NCI-H1048 (cell line): ENCODE measurements around the gene MSH5.

Source experiments
- DNase-seq: peaks from one replicate; lab custom pipeline; 2025; lab: John Stamatoyannopoulos, UW

Gene MSH5

DNA sequence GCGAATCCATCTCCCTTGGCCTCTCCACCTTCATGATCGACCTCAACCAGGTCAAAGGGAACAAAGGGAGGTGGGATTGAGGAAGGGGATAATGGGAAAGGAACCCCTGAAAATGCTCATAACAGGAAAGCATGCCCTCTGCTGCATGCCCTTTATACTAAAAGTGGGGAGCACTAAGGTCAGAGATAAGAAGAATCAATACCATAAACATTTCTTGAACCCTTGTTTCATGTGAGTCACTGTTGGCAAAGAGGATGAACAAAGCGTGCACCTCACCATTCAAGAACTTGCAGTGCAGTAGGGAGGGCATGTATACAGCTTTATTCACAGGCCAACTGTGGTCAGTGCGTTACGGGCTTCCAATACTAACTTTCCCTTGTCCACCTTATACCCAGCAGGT, 21.0 kb downstream of the MSH5 start:
- no peak for DNase-seq

DNA sequence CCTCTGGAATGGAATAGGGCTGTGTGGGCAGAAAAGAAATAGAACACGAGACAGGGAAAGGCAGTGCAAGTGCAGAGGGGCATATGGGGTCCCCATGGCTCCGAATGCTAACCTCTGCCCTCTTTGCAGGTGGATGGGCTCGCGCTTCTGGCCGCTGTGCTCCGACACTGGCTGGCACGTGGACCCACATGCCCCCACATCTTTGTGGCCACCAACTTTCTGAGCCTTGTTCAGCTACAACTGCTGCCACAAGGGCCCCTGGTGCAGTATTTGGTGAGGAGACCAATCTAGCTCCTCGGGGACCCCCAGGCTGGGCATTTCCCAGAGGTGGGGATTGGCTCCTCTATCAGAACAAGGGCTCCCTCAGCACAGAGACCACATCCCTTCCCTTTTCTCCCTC, 21.5 kb downstream of the MSH5 start:
- no peak for DNase-seq

DNA sequence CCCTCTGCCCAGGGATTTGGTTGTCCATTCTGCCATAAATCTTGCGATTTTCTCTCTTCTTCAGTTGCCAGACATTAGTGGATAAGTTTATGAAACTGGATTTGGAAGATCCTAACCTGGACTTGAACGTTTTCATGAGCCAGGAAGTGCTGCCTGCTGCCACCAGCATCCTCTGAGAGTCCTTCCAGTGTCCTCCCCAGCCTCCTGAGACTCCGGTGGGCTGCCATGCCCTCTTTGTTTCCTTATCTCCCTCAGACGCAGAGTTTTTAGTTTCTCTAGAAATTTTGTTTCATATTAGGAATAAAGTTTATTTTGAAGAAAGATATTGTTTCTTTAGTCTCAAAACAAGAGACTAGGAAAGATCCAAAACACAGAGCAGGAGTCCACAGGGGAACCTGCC, 22.6 kb downstream of the MSH5 start, which contains the start of gene SAPCD1:
Gene SAPCD1 (plus strand): TSS at position 301 of the 400 bp plus-strand sequence. CDS start 399 bp downstream, outside the sequence.
- no peak for DNase-seq

DNA sequence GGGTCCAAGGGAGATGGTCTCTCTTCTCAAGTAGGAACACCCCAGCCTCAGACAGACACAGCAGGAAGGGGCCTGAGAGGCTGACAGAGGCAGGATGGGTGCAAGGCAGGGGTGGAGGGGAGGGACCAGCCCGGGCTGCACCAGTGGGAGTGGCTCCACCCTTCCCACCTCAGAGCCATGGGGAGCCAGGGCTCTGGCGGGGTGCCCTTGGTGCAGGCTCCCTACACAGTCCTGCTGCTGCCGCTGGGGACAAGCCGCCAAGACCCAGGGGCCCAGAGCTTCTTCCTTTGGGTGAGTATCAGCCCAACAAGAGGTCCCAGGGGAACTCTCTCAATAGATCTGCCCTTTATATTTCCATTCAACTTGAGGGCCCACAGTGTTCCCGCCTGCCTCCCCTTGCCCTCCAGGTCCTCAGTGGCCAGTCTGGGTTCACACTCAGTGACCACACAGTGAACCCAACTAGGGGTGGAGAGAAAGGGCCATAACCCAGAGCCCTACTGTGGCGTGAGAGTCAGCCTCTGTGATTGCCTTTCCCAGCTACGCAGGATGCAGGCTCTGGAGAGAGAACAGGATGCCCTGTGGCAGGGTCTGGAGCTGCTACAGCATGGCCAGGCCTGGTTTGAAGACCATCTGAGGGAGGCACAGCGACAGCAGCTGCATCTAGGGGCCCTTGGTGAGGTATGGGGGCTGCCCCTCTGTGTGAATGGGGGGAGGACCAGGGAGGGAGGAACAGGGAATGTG, 23.2 kb downstream of the MSH5 start:
- no peak for DNase-seq

DNA sequence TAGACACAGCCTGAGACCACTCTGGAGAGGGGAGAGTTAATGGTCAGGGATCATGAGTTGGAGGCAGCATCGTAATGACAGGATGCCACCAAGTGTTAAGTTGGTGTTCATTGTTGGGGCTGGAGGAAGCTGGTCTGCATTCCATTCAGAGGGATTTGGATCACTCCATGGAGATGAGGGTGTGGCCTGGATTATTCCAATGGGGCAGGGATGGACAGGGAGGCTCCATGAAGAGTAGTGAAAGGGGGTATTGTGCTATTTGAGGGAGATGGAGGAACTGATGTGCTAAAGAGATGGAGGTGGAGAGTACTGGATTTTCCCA, 23.8 kb downstream of the MSH5 start:
- DNase-seq: no peak

DNA sequence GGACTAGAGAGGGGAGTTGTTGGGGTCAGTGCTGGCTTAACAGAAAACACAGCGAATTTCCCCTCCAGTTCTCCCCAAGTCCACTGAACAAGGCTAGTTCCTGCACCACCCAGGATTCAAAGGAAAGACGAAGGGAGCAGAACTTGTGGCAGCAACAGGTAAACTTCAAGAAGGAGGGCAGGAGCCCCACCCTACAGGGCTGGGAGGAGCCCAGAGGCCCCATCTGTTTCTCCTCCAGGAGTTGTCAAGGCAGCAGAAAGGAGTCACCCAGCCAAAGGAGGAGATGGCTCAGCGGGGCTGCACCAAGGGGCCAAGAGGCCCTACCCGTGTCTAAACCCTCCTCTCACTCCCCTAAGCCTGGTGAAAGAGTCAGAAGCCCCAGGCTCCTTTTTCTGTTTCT, 24.4 kb downstream of the MSH5 start:
- no peak for DNase-seq

DNA sequence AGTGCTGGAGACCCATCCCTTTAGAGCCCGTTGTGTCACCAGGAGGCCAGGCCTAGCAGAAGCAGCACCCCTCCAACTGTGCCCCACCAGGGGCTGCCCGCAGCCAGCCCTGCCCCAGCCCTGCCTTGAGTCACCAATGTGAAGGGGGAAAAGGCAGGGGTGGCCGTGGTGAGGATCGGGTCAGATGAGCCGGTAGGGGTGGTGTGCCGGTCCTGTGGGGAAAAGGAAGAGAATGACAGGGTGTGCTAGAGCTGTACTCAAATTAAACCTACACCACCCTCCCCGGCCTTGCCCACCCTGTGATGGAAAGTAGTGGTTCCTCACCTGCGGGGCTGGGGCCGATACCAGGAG, 25.7 kb downstream of the MSH5 start:
- DNase-seq: no peak

DNA sequence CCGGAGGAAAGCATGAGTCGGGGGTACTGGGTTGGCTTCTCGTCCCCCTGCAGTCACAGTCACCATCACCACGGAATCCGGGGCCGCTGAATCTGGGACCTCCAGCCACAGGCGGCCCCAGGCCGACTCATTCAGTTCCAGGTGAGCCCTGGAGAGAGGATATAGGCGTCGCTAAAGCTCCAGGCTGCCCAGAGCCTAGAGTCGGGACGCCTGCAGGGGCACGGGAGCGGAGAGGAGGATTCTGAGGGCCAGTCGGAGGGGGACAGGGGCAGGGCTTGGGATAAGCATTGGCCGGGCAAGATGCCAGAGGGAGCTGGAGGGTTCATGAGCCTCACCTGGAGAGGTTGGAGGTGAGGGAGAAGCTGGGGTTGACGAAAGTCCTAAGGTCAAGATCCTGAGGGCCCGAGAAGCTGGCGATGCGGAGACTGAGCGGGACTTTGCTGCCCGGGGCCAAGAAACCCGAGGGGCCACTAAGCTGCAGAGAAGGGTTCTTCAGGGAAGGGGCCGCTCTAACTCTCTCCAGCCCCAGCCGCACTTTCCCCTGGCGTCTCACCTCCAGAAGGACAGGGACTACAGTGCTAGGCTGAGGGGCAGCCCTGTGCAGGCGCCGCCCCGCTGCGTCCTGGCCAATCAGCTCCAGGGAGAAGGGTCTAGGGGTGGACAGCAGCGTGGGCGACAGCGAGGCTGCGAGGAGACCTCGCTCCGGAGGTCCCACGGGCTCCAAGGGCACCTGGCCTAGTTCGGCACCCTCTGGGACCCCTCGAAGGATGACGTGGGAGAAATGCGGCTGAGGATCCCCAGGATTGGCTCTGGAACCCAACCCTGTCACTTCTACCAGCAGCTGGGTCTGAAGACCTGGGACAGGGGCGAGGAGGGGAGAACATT, 26.3 kb downstream of the MSH5 start:
- no peak for DNase-seq

DNA sequence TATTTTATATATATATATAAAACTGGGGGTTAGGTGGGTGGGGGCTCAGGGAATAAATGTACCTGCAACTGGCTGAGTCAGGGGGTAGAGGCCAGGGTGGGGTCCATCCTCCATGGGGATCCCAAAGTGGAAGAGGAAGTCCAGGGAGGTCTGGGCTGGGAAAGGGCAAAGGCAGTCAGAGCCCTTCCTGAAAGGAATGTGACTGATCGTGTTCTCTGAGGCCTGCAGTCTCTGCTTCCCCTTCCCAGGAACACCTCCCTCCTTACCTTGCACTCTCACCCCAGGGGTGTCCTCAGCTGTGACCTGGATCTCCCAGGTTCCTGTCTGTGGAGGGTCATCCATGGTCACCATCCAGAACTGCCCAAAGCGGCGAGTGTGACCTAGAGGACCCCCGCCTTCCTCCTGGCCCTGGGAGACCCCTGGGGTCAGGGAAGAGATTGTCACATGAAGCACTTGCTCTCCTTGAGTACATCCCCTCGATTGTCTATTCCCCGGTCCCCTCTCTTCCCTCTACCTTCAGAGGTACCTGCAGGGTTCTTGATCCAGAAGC, 27.4 kb downstream of the MSH5 start:
- no peak for DNase-seq

DNA sequence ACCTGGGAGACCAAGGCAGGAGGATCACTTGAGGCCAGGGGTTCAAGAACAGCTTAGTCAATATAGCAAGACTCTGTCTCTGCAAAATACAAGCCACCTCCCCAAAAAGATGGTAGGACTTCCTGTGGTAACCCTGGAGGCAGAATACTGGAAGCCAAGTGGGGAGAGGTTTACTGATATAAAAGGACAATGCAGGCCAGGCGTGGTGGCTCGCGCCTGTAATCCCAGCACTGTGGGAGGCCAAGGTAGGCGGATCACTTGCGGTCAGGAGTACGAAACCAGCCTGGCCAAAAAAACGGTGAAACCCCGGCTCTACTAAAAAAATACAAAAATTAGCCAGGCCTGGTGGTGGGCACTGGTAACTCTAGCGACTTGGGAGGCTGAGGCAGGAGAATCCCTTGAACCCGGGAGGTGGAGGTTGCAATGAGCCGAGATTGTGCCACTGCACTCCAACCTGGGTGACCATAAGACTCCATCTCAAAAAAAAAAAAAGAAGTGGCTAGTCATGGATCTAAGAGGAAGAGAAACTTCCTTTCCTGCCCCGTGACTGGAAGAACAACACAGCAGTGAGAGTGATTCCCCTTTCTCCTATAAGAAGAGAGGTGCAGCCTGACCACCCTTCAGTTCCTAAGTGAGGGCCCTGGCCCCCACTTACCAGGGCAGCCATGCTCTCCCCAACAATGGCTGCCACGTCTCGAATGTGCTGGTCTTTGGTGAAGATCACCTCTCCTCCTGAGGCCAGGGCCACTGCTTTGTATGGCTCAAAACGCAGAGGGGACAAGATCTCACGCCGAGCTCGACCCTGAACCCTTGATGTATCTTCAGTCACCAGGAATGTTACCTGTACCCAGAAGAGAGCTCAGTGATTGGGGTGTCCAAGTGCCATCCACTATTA, 28.8 kb downstream of the MSH5 start:
- DNase-seq: no peak

DNA sequence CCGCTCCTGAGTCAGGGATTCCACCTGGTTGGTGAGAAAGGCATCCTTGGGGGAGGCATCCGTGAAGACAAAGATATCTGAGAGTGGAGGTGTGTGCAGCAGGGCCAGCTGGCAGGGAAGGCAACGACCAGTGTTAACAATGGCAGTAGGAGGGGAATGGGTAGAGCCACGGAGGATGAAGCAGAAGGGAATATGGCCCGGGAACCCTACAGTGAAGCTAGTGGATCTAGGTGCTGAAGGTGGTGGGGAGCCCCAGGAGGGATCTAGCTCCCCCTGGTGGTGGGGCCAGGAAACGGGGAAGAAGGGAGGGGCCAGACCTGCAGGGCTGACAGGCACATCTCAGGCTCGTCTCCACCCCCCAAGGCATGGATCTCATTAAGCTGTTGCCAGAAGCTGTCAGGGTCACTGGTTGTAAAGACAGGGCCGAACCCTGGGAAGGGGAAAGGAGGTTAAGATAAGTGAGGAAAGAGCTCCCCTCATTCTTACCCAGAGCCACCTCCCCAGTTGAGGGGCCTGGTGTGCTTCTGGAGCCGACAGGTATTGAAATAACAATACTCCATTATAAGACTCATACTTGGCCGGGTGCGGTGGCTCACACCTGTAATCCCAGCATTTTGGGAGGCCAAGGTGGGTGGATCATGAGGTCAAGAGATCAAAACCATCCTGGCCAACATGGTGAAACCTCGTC, 30.0 kb downstream of the MSH5 start:
- peak; percentile 38 for DNase-seq

DNA sequence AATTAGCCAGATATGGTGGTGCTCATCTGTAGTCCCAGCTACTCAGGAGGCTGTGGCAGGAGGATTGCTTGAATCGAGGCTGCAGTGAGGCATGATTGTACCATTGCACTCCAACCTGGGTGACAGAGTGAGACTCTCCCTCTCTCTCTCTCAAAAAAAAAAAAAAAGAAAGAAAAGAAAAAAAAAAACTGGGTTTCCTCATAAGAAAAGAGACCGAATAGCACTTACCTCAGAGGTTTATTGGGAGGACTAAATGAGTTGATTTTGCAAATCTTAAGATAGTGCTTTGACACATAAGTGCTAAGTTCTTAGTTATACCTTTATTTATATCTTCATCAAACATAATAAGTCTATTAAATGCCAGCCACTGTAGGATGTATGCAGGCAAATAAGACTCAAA, 31.1 kb downstream of the MSH5 start:
- no peak for DNase-seq

DNA sequence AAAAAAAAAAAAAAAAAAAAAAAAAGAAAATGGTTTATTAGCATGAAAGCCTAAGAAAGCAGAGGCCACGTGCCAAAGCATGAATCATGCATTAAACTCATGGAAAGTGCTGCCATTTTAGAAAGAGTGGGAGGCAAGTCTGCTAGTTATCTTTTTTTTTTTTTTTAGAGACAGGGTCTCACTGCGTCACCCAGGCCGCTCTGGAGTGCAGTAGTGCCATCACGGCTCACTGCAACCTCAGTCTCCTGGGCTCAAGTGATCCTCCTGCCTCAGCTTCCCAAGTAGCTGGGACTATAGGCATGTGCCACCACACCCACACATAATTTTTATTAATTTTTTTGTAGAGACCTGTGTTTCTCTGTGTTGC, 32.2 kb downstream of the MSH5 start:
- no peak for DNase-seq

DNA sequence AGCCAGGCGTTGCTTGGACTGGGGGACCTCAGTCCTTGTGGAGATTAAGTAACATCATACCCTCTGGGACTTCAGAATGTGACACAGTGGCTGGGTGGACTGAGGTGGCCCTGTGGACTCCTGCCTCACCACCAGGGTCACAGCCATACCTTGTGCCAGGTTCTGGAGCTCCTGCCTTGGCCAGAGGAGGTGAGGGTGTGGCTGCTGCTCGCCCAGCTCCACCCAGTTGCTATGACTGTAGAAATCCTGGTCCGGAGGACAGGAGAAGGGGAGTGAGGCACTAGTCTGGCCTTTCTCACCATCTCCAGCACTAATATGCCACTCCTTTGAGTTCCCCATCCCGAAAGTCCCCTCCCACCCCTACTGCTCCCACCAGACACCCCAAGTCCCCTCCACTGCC, 35.4 kb downstream of the MSH5 start:
- no peak for DNase-seq

DNA sequence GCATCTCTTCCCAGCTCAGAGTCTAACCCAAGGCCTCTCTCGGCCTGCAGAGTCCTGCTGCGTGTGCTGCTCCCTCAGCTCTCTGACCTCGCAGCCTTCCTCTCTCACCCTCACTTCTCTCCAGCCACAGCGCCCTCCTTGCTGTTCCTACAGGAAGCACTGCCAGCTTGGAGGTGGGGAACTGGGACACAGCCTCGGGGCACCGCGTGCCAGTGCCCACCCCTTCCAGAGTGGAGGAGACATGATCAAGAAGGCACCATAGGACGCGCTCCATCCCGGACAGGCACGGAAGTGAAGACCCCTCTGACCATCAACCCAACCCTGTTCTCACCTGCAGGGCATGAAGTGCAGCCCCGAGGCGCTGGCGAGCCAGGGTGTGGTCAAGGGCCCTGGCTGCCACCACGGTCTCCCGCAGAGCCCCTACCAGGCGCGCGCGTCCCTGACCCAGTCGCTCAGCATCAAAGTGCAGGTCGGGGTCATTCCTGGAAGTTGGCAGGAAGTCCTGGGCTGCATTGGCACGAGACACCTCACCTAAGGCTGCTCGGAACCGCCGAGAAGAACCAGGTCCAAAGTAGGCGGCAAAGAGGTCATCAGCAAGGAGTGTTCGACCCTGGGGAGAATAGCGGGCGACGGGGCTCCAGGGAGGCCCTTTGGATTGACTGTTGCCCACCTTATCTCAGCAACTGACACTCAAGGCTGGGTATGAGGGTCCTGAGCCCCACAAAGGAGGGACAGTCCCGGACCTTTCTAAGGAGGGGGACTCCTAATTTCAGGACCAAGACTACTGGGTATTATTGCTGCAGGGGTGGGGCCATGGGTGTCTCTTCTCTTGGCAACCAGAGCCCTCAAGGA, 36.1 kb downstream of the MSH5 start:
- no peak for DNase-seq

DNA sequence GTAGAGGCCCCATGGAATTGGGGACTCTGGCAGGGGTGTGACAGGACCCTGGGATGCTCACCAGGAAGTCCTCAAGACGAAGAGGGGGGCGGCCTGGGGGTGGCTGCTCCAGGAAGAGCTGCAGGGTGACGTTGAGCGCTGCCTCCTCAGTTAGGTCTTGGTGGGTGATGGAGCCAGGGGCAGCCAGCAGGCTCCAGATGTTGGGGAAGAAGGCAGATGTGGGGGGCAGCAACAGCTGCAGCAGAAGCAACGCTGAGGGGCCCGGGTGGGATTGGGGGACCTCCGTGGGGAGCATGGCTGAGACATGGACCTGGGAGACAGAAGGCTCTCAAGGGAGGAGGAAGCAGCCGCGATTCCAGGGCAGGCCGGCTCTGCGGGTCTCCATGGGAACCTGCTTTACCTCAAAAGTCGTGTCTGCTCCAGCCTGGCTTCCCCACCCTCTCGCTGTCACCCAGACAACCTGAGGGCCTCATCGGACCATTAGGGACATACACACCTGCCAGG, 36.7 kb downstream of the MSH5 start:
- DNase-seq: no peak

DNA sequence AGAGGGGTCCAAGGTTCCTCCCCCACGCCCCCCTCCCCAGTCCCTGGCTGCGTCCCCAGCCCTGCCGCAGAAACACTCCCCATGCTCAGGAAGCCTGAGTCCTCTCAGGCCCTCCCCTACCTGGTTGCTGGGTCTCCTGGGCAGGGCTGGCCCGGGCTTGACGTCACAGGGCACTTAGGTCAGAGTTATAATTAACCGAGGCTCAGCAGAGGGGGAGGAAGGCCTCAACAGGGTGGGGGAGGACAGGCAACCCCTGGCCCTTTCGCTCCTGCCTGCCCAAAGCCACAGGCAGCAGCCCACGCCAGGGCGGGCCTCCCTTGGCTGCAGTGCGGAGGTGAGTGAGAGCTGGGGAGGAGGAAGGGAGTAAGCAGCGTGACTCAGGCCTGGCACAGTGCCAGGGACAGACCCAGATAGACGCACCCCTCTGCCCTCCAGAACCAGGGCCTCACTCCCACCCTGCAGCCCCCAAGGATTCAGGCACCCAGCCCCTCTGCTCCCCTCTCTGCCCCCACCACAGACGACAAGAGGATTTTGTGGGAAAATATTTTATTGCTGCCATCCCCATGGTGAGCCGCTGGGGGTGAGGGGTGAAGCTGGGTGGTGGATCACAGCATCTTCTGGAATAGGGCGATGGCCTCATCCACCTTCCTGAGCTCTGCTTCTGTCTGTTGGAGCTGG, 37.3 kb downstream of the MSH5 start, which contains the start of gene VWA7:
Gene VWA7 (minus strand): TSS at position 340 of the 678 bp plus-strand sequence. CDS start 549 bp downstream, outside the sequence.
- no peak for DNase-seq

DNA sequence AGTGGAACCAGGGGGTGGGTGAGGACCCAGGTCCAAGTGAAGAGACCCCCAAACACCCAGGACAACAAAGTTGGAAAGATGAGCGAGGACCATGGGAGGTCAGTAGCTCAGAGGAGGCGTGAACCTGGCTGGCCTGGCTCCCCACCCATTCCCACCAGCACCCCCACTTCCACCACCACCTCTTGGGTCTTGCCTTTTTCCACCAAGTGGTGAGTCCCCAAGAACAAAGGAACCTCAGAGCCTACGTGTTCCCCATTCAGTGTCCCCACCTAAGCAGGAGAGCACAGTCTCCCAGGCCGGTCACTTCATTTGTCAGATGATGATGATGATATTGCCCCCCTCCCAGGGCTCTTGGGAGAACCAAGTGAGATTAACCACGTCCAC, 37.9 kb downstream of the MSH5 start:
- no peak for DNase-seq

DNA sequence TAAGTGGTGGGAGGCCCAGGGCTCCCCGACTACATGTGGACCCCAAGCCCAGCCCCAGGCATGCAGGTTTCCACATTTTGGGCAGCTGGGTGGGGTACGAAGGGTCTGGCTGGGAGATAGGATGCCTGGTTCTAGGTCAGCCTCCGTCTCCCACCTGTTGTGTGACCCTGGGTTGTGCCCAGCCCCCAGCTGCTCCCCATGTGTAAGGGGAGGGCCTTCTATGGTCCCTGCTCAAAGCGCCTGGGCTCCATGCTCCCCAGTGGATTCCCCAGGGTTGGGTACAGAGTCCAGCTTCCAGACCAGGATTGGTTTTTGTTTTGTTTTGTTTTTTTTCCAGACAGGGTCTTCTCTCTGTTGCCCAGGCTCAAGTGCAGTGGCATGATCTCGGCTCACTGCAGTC, 38.4 kb downstream of the MSH5 start:
- no peak for DNase-seq
